ENCODE results near the gene PBX4.

The PBX4 gene

GRCh38 chr19:19537075-19538048 is 81.1 kb downstream of the PBX4 start:
- DNase-seq, result no peak

GRCh38 chr19:19535311-19536191 is 82.9 kb downstream of the PBX4 start:
- no peak for DNase-seq

- DNase-seq, result no peak
Measured at GRCh38 chr19:19534556-19535265, 83.8 kb downstream of the PBX4 start.

GRCh38 chr19:19533841-19534240 is 84.6 kb downstream of the PBX4 start:
- no peak for DNase-seq

- no peak for DNase-seq
Measured at GRCh38 chr19:19532806-19533701, 85.4 kb downstream of the PBX4 start.

- DNase-seq, result peak; percentile 94
Measured at GRCh38 chr19:19531951-19532805, 86.3 kb downstream of the PBX4 start.

GRCh38 chr19:19530889-19531288 is 87.6 kb downstream of the PBX4 start:
- DNase-seq, result no peak

GRCh38 chr19:19530423-19530804 is 88.1 kb downstream of the PBX4 start:
- no peak for DNase-seq

GRCh38 chr19:19529783-19530422 is 88.6 kb downstream of the PBX4 start:
- no peak for DNase-seq

GRCh38 chr19:19528721-19529490 is 89.6 kb downstream of the PBX4 start, which contains the start of gene YJEFN3:
TSS of gene YJEFN3 (plus strand) at chr19:19528911. CDS start at chr19:19528933, 22 bp downstream.
- no peak for DNase-seq

GRCh38 chr19:19527674-19528625 is 90.5 kb downstream of the PBX4 start:
- DNase-seq, result no peak

GRCh38 chr19:19527371-19527656 is 91.2 kb downstream of the PBX4 start:
- no peak for DNase-seq

GRCh38 chr19:19526581-19527370 is 91.7 kb downstream of the PBX4 start:
- DNase-seq, result no peak

GRCh38 chr19:19525611-19526380 is 92.7 kb downstream of the PBX4 start:
- DNase-seq, result no peak

GRCh38 chr19:19524053-19524452 is 94.4 kb downstream of the PBX4 start:
- DNase-seq, result no peak

- no peak for DNase-seq
Measured at GRCh38 chr19:19523177-19523576, 95.3 kb downstream of the PBX4 start.

- DNase-seq, result no peak
Measured at GRCh38 chr19:19520989-19521388, 97.5 kb downstream of the PBX4 start.

All from activated CD4-positive, CD25-positive, alpha-beta regulatory T cell treated with anti-CD3 and anti-CD28 coated beads, Interleukin-2, amount 50 U/mL, for 72 hours (primary cell).